CD14-positive monocyte (primary cell): ENCODE measurements around the gene CSK. TPM values are rescaled to one million over a fixed set of nuclear protein-coding genes. Genes with fewer than 3 reads are reported as not detected.
A peak's percentile ranks its signal among the peaks of the same experiment; 100 is the strongest.

Experiments used
- DNase-seq, 3 donors: peaks; one replicate each; pipeline ENCODE4 v3.0.0-alpha.2; 2011 to 2022
- H2AFZ ChIP-seq: 2 replicates; pipeline ENCODE4 v1.6.0; 2012; ENCODE audit warnings: mild to moderate bottlenecking, low read depth, low read length, inconsistent platforms; ENCODE audit not compliant: insufficient read depth, poor library complexity, severe bottlenecking
- H3K27ac ChIP-seq, 2 donors: 1 replicate in 1 of 2; 2 replicates in 1 of 2; pipeline ENCODE4 v1.5.1; 2012 to 2013; ENCODE audit warnings: low read length in 2 of 2, control low read depth in 1 of 2, inconsistent platforms in 1 of 2, low read depth in 1 of 2, mild to moderate bottlenecking in 1 of 2
- H3K27me3 ChIP-seq, 2 donors: one replicate each; pipeline versions ENCODE4 v1.6.0 to v1.6.1; 2011 to 2013; ENCODE audit warnings: low read length in 2 of 2; ENCODE audit not compliant: control insufficient read depth in 2 of 2, insufficient read depth in 2 of 2
- H3K36me3 ChIP-seq, 2 donors: replicated peaks in 1 of 2; 1 replicate in 1 of 2; 2 replicates in 1 of 2; pipeline versions ENCODE4 v1.5.1 to v1.6.1; 2012 to 2013; ENCODE audit warnings: low read length in 2 of 2, control low read depth in 1 of 2, inconsistent platforms in 1 of 2, mild to moderate bottlenecking in 1 of 2; ENCODE audit not compliant: insufficient read depth in 2 of 2, control insufficient read depth in 1 of 2
- H3K4me1 ChIP-seq, 2 donors: 1 replicate in 1 of 2; 2 replicates in 1 of 2; pipeline versions ENCODE4 v1.5.1 to v1.6.1; 2012 to 2013; ENCODE audit warnings: low read length in 2 of 2, control low read depth in 1 of 2, inconsistent platforms in 1 of 2, mild to moderate bottlenecking in 1 of 2, moderate library complexity in 1 of 2; ENCODE audit not compliant: insufficient read depth in 2 of 2, control insufficient read depth in 1 of 2
- H3K4me2 ChIP-seq: replicated peaks from 2 replicates; pipeline ENCODE3; 2012; ENCODE audit warnings: low read length, moderate library complexity, mild to moderate bottlenecking; ENCODE audit not compliant: poor library complexity, severe bottlenecking; ENCODE audit errors: extremely low read depth
- H3K4me3 ChIP-seq, 3 experiments: fragments of 200-600 bp in 1 of 3; sonication (generic) in 1 of 3; replicated peaks in 1 of 3; 1 replicate in 2 of 3; 2 replicates in 1 of 3; pipeline ENCODE4 v1.5.1; 2011 to 2013; ENCODE audit warnings: low read length in 3 of 3, mild to moderate bottlenecking in 3 of 3, control low read depth in 2 of 3, low read depth in 2 of 3, inconsistent platforms in 1 of 3, moderate library complexity in 1 of 3
- H3K79me2 ChIP-seq: 2 replicates; pipeline ENCODE4 v1.6.0; 2012; ENCODE audit warnings: mild to moderate bottlenecking, control low read depth, inconsistent platforms, low read length, moderate library complexity; ENCODE audit not compliant: insufficient read depth
- H3K9ac ChIP-seq: 2 replicates; pipeline ENCODE4 v1.6.0; 2017; ENCODE audit warnings: low read length, mild to moderate bottlenecking; ENCODE audit not compliant: insufficient read depth, poor library complexity, severe bottlenecking
- H3K9me3 ChIP-seq, 2 donors: replicated peaks in 1 of 2; 1 replicate in 1 of 2; 2 replicates in 1 of 2; pipeline versions ENCODE4 v1.5.1 to v1.6.1; 2012 to 2013; ENCODE audit warnings: low read length in 2 of 2, control low read depth in 1 of 2; ENCODE audit not compliant: control insufficient read depth in 1 of 2, insufficient read depth in 1 of 2
- H4K20me1 ChIP-seq: 2 replicates; pipeline ENCODE4 v1.6.0; 2012; ENCODE audit warnings: mild to moderate bottlenecking, low read length, control low read depth, moderate library complexity; ENCODE audit not compliant: insufficient read depth
- H3K27ac Mint-ChIP-seq, 7 donors: one replicate each; pipeline ENCODE4 v1.8.0; 2020; ENCODE audit warnings: mild to moderate bottlenecking in 7 of 7, mixed read lengths in 7 of 7, moderate library complexity in 6 of 7, inconsistent platforms in 2 of 7
- H3K27me3 Mint-ChIP-seq, 3 donors: one replicate each; pipeline ENCODE4 v1.8.0; 2021 to 2022; ENCODE audit warnings: low read depth in 3 of 3, mild to moderate bottlenecking in 3 of 3, mixed read lengths in 3 of 3, moderate library complexity in 3 of 3, inconsistent platforms in 1 of 3
- H3K36me3 Mint-ChIP-seq, 2 donors: one replicate each; pipeline ENCODE4 v1.8.0; 2020; ENCODE audit warnings: mixed read lengths in 2 of 2, inconsistent platforms in 1 of 2, mild to moderate bottlenecking in 1 of 2
- H3K4me1 Mint-ChIP-seq: one replicate; pipeline ENCODE4 v1.8.0; 2020; ENCODE audit warnings: mild to moderate bottlenecking, mixed read lengths
- H3K4me3 Mint-ChIP-seq, 2 donors: one replicate each; pipeline ENCODE4 v1.8.0; 2020; ENCODE audit warnings: mild to moderate bottlenecking in 2 of 2, mixed read lengths in 2 of 2, moderate library complexity in 1 of 2
- H3K9me3 Mint-ChIP-seq, 7 donors: one replicate each; pipeline ENCODE4 v1.8.0; 2020 to 2022; ENCODE audit warnings: mixed read lengths in 7 of 7, mild to moderate bottlenecking in 6 of 7, moderate library complexity in 6 of 7, inconsistent platforms in 2 of 7
- CTCF ChIP-seq: fragments of 200-600 bp; IDR thresholded peaks from one replicate; pipeline ENCODE4 v1.8.0; 2022; ENCODE audit warnings: antibody characterized with exemption, mild to moderate bottlenecking
- WGBS: methylation state at CpG from one replicate; pipeline ENCODE4 v1.1.5; 2013; ENCODE audit warnings: missing lambda C conversion rate; ENCODE audit not compliant: insufficient coverage; 5-methylcytosine and 5-hydroxymethylcytosine counted together
- intact Hi-C, 2 donors: fragments of 100-400 bp; cut with micrococcal nuclease; formaldehyde crosslinking; loops; one replicate each; pipeline versions ENCODE4 v1.15.0 to v1.15.1; 2023
- polyA plus RNA-seq, 3 donors: library from polyadenylated mRNA; depleted of rRNA in 1 of 3; unstranded in 2 of 3; stranded (reverse) in 1 of 3; fragments of 300-500 nt in 2 of 3; fragments of >200 nt in 1 of 3; fragmentation: Illumina TruSeq in 2 of 3; gene quantifications; 1 replicate in 2 of 3; 2 replicates in 1 of 3; pipeline ENCODE4 v1.2.3, GENCODE V29; 2012 to 2021

The CSK gene
- polyA plus RNA-seq, 3 donors = 79.0 to 426 (median 106) TPM

- Histone ChIP-seq H2AFZ (no peak overlapping the region), H3K79me2 (no peaks in the 10 kb centered on the region), H3K4me3 (no peak overlapping the region), H3K27ac (no peak overlapping the region), H3K4me1 (peaks cover 19 to 26% of the 10 kb centered on the region in 2 donors), H3K36me3 (no peaks in the 10 kb centered on the region), H3K4me2 (no peak overlapping the region), H3K9ac (no peak overlapping the region), H4K20me1 (no peaks in the 10 kb centered on the region), H3K27me3 (peaks cover 0 to 3% of the 10 kb centered on the region in 2 donors), H3K9me3 (no peaks in the 10 kb centered on the region)
- Mint-ChIP-seq H3K4me3 (no peak overlapping the region), H3K4me1 (peaks cover 27% of the 10 kb centered on the region), H3K27me3 (peaks cover 7 to 15% (median 11%) of the 10 kb centered on the region in 3 donors), H3K36me3 (no peaks in the 10 kb centered on the region), H3K27ac (no peak overlapping the region), H3K9me3 (no peaks in the 10 kb centered on the region)
- no peak for DNase-seq
- 76% methylated on average over 7 of the region's 7 CpGs for WGBS
- no peak for TF ChIP-seq CTCF
- intact Hi-C loops = loop anchor here (1.0 to 10.0 kb wide), 6 partner anchors 17 to 397 kb away; no protein-coding TSS in a partner anchor
Measured at GRCh38 chr15:74769463-74770025, 12.3 kb upstream of the CSK start.

GRCh38 chr15:74770211-74770903 is 11.5 kb upstream of the CSK start:
- intact Hi-C loops = loop anchor here in 1 of 2 donors (2.0 kb wide), 2 partner anchors 16 to 136 kb away; no protein-coding TSS in a partner anchor
- Mint-ChIP-seq H3K4me1 (peaks cover 35% of the 10 kb centered on the region), H3K27me3 (peaks cover 7 to 14% (median 10%) of the 10 kb centered on the region in 3 donors), H3K27ac (peak overlapping the region in 1 of 7 donors; percentile 20), H3K9me3 (no peaks in the 10 kb centered on the region), H3K36me3 (no peaks in the 10 kb centered on the region), H3K4me3 (no peak overlapping the region)
- Histone ChIP-seq H3K79me2 (peaks cover 3% of the 10 kb centered on the region), H3K9me3 (no peaks in the 10 kb centered on the region), H3K4me3 (no peak overlapping the region), H3K4me2 (no peak overlapping the region), H3K9ac (no peak overlapping the region), H3K36me3 (no peaks in the 10 kb centered on the region), H3K27ac (no peak overlapping the region), H4K20me1 (no peaks in the 10 kb centered on the region), H2AFZ (no peak overlapping the region), H3K27me3 (peaks cover 0 to 3% of the 10 kb centered on the region in 2 donors), H3K4me1 (peaks cover 27 to 34% of the 10 kb centered on the region in 2 donors)
- 80% methylated on average over 3 of the region's 4 CpGs for WGBS
- DNase-seq = no peak
- TF ChIP-seq CTCF = no peak
